Measurements from ENCODE around the gene CCDC27. TPM values are rescaled to one million over a fixed set of nuclear protein-coding genes. Genes with fewer than 3 reads are reported as not detected.

The CCDC27 gene
- total and polyA plus RNA-seq, 2 of the 13 experiments (the other 11 are each of a cell fraction or from before 2014, with no cell fraction given) = not detected

GRCh38 chr1:3817821-3818597 lies 65.8 kb downstream of the CCDC27 start (continued):
- TF ChIP-seq ZNF235 (CRISPR knock-in tag; IDR thresholded peaks at IDR 0.05; ENCODE audit: borderline replicate concordance) (no peak), ZNF335 (CRISPR knock-in tag; IDR thresholded peaks at IDR 0.05) (no peak), FOSL2 (CRISPR knock-in tag; IDR thresholded peaks at IDR 0.05) (no peak), RFX1 (IDR thresholded peaks at IDR 0.05) (no peak), FOXA3 (CRISPR knock-in tag; IDR thresholded peaks at IDR 0.05) (no peak), JUNB (CRISPR knock-in tag; IDR thresholded peaks at IDR 0.05; ENCODE audit: borderline replicate concordance) (no peak), PAX8 (CRISPR knock-in tag; IDR thresholded peaks at IDR 0.05; ENCODE audit: borderline replicate concordance) (no peak)

DNA sequence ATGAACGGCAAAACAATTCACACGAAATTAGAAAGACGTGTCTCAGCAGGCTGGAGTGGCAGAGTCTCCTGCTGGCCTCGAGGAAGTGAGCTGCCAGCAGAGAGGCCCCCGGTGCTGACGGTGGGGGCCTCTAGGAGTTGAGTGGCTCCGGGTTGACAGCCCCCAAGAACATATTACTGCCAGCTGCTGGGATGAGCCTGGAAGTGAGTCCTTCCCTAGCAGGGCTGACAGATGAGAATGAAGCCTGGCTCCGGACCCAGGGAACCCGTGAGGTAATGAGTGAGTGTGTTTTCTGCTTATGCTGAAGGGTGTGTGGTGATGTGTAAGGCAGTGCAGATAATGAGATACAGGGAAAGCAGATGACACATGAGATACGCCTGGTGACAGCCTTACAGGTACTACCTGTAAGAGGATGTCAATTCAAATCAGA lies 67.5 kb downstream of the CCDC27 start:
- ATAC-seq (no peak), FAIRE-seq (no peak), DNase-seq (ENCODE audit: low spot score) (no peak)
- H3K36me3 ChIP-seq (replicated peaks in 1 of 2; ENCODE audit: control insufficient read depth in 1 of 2, insufficient read depth in 2 of 2, low read length in 2 of 2) = peaks cover 10 to 26% of the 10 kb centered on the region in 2 experiments; a peak in 4 of 5 replicates
- H3K27ac ChIP-seq (ENCODE audit: extremely low read length, insufficient read depth, low read length) = no peak overlapping the region
- H3K4me3 ChIP-seq (replicated peaks in 1 of 3; ENCODE audit: insufficient read depth in 1 of 3, low read depth in 2 of 3, low read length in 3 of 3) = no peak overlapping the region
- no peak overlapping the region for H3K9ac ChIP-seq (ENCODE audit: insufficient read depth, low read depth, low read length)
- no peaks in the 10 kb centered on the region for H3K27me3 ChIP-seq (ENCODE audit: control insufficient read depth in 1 of 2, insufficient read depth in 2 of 2, low read length in 2 of 2)
- H3K4me2 ChIP-seq (ENCODE audit: low read depth, low read length) = no peak overlapping the region
- in situ Hi-C loops (cut with HindIII; ENCODE audit: extremely low pct_ligation_motif_present, low pct_unique_long_range_greater_than_20kb) (no loop called here), intact Hi-C loops (cut with micrococcal nuclease; ENCODE audit: unreplicated experiment) (no loop called here)
- H4K20me1 ChIP-seq (ENCODE audit: insufficient read depth, low read length) = no peaks in the 10 kb centered on the region
- H3K4me1 ChIP-seq (ENCODE audit: insufficient read depth, low read length) = no peaks in the 10 kb centered on the region
- H2AFZ ChIP-seq (ENCODE audit: low read length) = no peak overlapping the region
- H3K9me3 ChIP-seq (ENCODE audit: low read length) = no peaks in the 10 kb centered on the region
- no TSS peak for BruUV-seq (replicated peaks)
- H3K79me2 ChIP-seq (ENCODE audit: insufficient read depth, low read length) = no peaks in the 10 kb centered on the region
- CTCF ChIA-PET (ENCODE audit: low intra/inter-chr PET ratio, low total read pairs) = no interaction called here
- POLR2A ChIA-PET = no interaction called here
- TF ChIP-seq KLF16 (CRISPR knock-in tag; IDR thresholded peaks at IDR 0.05) = no peak
- no peak for TF ChIP-seq KDM5B (CRISPR knock-in tag; IDR thresholded peaks at IDR 0.05; ENCODE audit: borderline replicate concordance)
- no peak for TF ChIP-seq ZSCAN29 (CRISPR knock-in tag; conservative IDR thresholded peaks at IDR 0.05)
- TF ChIP-seq, protein P1, sequence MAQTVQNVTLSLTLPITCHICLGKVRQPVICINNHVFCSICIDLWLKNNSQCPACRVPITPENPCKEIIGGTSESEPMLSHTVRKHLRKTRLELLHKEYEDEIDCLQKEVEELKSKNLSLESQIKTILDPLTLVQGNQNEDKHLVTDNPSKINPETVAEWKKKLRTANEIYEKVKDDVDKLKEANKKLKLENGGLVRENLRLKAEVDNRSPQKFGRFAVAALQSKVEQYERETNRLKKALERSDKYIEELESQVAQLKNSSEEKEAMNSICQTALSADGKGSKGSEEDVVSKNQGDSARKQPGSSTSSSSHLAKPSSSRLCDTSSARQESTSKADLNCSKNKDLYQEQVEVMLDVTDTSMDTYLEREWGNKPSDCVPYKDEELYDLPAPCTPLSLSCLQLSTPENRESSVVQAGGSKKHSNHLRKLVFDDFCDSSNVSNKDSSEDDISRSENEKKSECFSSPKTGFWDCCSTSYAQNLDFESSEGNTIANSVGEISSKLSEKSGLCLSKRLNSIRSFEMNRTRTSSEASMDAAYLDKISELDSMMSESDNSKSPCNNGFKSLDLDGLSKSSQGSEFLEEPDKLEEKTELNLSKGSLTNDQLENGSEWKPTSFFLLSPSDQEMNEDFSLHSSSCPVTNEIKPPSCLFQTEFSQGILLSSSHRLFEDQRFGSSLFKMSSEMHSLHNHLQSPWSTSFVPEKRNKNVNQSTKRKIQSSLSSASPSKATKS (CRISPR knock-in tag; IDR thresholded peaks at IDR 0.05) = no peak
- TF ChIP-seq ZNF276 (CRISPR knock-in tag; IDR thresholded peaks at IDR 0.05; ENCODE audit: low read depth) = no peak
- TF ChIP-seq ZNF34 (CRISPR knock-in tag; IDR thresholded peaks at IDR 0.05; ENCODE audit: borderline replicate concordance) = no peak
- no peak for TF ChIP-seq USF2 (IDR thresholded peaks at IDR 0.05; ENCODE audit: low read depth, low read length)
- no peak for TF ChIP-seq USF2 (CRISPR knock-in tag; IDR thresholded peaks at IDR 0.05; ENCODE audit: borderline replicate concordance)
- TF ChIP-seq TARDBP (CRISPR knock-in tag; IDR thresholded peaks at IDR 0.05) = no peak
- no peak for TF ChIP-seq PRMT3 (CRISPR knock-in tag; IDR thresholded peaks at IDR 0.05; ENCODE audit: borderline replicate concordance, low read depth)
- no peak for TF ChIP-seq GLI4 (CRISPR knock-in tag; IDR thresholded peaks at IDR 0.05; ENCODE audit: borderline replicate concordance)
- WGBS (ENCODE audit: low lambda C conversion rate) = 85% methylated on average over 10 of the region's 10 CpGs
